ENCODE data around the gene CLDN9.

DNA sequence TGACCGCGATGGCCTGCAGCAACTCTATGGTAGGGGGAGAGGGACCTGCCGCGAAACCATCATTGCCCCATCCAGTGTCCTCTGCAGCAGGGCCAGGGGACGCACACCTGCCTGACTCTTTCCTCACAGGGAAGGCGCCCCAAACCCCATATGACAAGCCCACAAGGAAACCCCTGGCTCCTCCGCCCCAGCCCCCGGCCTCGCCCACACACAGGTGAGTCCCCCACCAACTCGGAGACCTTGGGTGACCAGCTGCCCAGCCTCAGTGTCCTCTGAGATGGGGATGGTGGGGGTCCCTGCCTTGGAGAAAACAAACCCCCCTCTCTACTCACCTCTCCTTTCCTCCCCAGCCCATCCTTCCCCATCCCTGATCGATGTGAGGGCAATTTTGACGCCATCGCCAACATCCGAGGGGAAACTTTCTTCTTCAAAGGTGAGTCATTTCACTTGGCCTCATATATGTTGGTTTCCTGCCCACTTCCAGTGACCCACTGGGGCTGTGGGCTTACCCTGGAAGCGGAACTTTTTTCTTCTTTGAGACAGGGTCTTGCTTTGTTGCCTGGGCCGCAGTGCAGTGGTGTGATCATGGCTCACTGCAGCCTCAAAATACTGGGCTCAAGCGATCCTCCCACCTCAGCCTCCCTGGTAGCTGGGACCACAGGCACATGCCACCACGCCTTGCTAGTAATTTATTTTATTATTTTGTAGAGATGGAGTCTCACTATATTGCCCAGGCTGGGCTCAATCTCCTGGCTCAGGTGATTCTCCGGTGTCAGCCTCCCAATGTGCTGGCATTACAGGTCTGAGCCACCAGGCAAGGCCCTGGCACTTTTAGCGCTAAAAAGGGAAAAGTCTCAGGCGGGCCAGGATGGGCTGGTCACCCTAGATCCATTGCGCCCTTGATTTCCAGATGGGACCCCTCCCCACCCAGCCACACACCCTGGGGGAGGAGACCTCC lies 44.7 kb downstream of the CLDN9 start:
- TF ChIP-seq POLR2AphosphoS5 (IDR thresholded peaks at IDR 0.05; ENCODE audit: low read depth, low read length): no peak
- no peak for TF ChIP-seq POU2F2 (IDR thresholded peaks at IDR 0.05; ENCODE audit: low read depth, low read length)
- no peak for TF ChIP-seq POLR2A (IDR thresholded peaks at IDR 0.05; ENCODE audit: low read depth, low read length)
- TF ChIP-seq TAF1 (IDR thresholded peaks at IDR 0.05; ENCODE audit: low read depth, low read length): no peak
- TF ChIP-seq PAX5 (IDR thresholded peaks at IDR 0.05; ENCODE audit: insufficient read depth, low read length, severe bottlenecking): no peak
